Inferior parietal cortex (tissue), 1 donor: ENCODE data around the gene PRDM5.

Experiments used
- DNase-seq: peaks from one replicate; pipeline ENCODE4 v3.0.0-alpha.2; 2016; ENCODE audit errors: extremely low spot score

Gene PRDM5

GRCh38 chr4:120855307-120856001, 67.1 kb downstream of the PRDM5 start:
- DNase-seq, result no peak

- peak; percentile 29 for DNase-seq
These were observed 69.2 kb downstream of the PRDM5 start for GRCh38 chr4:120853161-120853935.

GRCh38 chr4:120850018-120850599, 72.4 kb downstream of the PRDM5 start:
- DNase-seq, result no peak

GRCh38 chr4:120847019-120847582, 75.4 kb downstream of the PRDM5 start:
- DNase-seq, result no peak

GRCh38 chr4:120844528-120844921, 78.0 kb downstream of the PRDM5 start:
- no peak for DNase-seq

- DNase-seq, result no peak
These were observed 78.5 kb downstream of the PRDM5 start for GRCh38 chr4:120843849-120844527.

- no peak for DNase-seq
These were observed 80.5 kb downstream of the PRDM5 start for GRCh38 chr4:120842031-120842430.

- DNase-seq, result peak; percentile 25
These were observed 80.9 kb downstream of the PRDM5 start for GRCh38 chr4:120841580-120841979.

- DNase-seq, result no peak
These were observed 82.4 kb downstream of the PRDM5 start for GRCh38 chr4:120839974-120840751.

GRCh38 chr4:120839334-120839973, 83.1 kb downstream of the PRDM5 start:
- DNase-seq, result no peak

GRCh38 chr4:120838784-120839183, 83.7 kb downstream of the PRDM5 start:
- no peak for DNase-seq

GRCh38 chr4:120837656-120838055, 84.9 kb downstream of the PRDM5 start:
- no peak for DNase-seq

GRCh38 chr4:120835342-120835741, 87.2 kb downstream of the PRDM5 start:
- no peak for DNase-seq

GRCh38 chr4:120830204-120830603, 92.3 kb downstream of the PRDM5 start:
- DNase-seq, result no peak

- DNase-seq, result no peak
These were observed 93.3 kb downstream of the PRDM5 start for GRCh38 chr4:120829113-120829831.

GRCh38 chr4:120826853-120827252, 95.7 kb downstream of the PRDM5 start:
- no peak for DNase-seq

- no peak for DNase-seq
These were observed 96.1 kb downstream of the PRDM5 start for GRCh38 chr4:120826449-120826848.

GRCh38 chr4:120824946-120825345, 97.6 kb downstream of the PRDM5 start:
- DNase-seq, result no peak

- DNase-seq, result peak; percentile 22
These were observed 100.5 kb downstream of the PRDM5 start for GRCh38 chr4:120821977-120822376.

- DNase-seq, result no peak
These were observed 101.5 kb downstream of the PRDM5 start for GRCh38 chr4:120821029-120821428.
